GM12873 (cell line): Measurements from ENCODE around the gene MAB21L4.

Experiments
- CTCF ChIP-seq: IDR thresholded peaks from 2 replicates; pipeline ENCODE4 v1.5.1; 2012; ENCODE audit warnings: low read depth, mild to moderate bottlenecking, moderate library complexity, low read length, control low read depth; ENCODE audit not compliant: insufficient read depth; ENCODE audit errors: missing control alignments

MAB21L4 gene

GRCh38 chr2:240922245-240922981 lies 26.5 kb upstream of the MAB21L4 start:
- no peak for TF ChIP-seq CTCF

GRCh38 chr2:240921995-240922244 lies 26.0 kb upstream of the MAB21L4 start:
- TF ChIP-seq CTCF, result no peak

- TF ChIP-seq CTCF, result no peak
Observed at GRCh38 chr2:240921311-240921994, 25.5 kb upstream of the MAB21L4 start.

GRCh38 chr2:240920783-240921231 lies 24.9 kb upstream of the MAB21L4 start:
- TF ChIP-seq CTCF, result no peak

GRCh38 chr2:240919786-240920782 lies 24.1 kb upstream of the MAB21L4 start:
- no peak for TF ChIP-seq CTCF

- TF ChIP-seq CTCF, result no peak
Observed at GRCh38 chr2:240919161-240919781, 23.3 kb upstream of the MAB21L4 start.
